ENCODE results near the gene MLLT1. TPM values are rescaled to one million over a fixed set of nuclear protein-coding genes. Genes with fewer than 3 reads are reported as not detected.
A peak's percentile ranks its signal among the peaks of the same experiment; 100 is the strongest.

MLLT1 gene
- total RNA-seq, 1 donor = 16.6 TPM

DNA sequence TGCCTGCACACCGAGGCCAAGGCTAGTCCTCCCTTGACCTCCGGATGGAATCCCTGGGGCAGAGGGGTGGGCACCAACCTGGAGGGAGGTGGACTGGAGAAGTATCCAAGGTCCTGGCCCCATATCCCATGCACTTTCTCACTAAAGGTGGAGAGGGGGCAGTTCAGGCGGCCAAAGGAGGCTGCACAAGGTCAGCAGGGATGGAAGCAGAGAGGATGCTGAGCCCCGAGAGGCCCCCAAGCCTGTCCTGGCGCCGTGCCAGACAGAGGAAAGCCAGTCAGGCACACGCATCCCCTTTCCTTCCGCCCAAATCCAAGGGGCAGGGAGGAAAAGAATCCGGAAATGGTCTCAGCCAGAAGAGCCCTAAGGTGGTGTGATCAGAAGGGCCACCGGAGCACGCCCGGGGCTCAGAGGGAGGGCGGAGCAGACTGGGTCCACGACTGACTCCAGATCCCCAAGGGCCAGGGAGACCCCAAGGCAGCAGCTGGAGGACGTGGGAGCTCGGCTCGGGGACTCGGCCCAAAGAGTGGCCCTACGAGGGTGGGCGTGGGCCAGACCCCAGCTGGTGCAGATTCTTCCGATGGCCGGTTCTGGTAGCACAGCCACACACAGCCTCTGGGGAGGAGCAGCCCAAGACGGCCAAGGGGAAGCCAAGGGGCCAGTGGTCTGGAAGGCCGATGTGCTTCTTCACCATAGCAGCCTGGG is 60.0 kb downstream of the MLLT1 start:
- TF ChIP-seq, protein P1, sequence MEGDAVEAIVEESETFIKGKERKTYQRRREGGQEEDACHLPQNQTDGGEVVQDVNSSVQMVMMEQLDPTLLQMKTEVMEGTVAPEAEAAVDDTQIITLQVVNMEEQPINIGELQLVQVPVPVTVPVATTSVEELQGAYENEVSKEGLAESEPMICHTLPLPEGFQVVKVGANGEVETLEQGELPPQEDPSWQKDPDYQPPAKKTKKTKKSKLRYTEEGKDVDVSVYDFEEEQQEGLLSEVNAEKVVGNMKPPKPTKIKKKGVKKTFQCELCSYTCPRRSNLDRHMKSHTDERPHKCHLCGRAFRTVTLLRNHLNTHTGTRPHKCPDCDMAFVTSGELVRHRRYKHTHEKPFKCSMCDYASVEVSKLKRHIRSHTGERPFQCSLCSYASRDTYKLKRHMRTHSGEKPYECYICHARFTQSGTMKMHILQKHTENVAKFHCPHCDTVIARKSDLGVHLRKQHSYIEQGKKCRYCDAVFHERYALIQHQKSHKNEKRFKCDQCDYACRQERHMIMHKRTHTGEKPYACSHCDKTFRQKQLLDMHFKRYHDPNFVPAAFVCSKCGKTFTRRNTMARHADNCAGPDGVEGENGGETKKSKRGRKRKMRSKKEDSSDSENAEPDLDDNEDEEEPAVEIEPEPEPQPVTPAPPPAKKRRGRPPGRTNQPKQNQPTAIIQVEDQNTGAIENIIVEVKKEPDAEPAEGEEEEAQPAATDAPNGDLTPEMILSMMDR (IDR thresholded peaks at IDR 0.05; ENCODE audit: insufficient read depth, low read length) = no peak
- no peak for DNase-seq (ENCODE audit: low read depth)
- H3K4me3 ChIP-seq (ENCODE audit: low read depth, low read length) = no peak overlapping the region

DNA sequence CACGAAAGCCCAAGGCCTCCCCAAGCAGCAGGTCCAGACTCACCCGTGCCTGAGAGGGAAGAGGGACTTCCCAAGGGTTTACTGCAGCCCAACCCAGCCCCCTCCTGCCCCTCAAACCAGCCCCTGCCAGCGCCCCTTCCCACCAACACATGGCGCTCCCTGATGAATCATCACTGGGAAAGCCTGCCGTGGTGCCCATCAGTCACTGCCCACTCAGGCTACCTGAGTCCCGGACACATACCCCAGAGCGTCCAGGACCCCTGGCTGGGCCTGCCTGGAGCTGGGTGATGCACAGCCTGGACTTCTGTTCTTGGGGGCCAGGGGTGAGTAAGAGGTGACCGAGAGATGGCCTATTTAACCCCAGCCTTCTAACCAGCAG is 60.6 kb downstream of the MLLT1 start:
- DNase-seq (ENCODE audit: low read depth) = no peak
- H3K4me3 ChIP-seq (ENCODE audit: low read depth, low read length) = no peak overlapping the region
- TF ChIP-seq, protein P1 (IDR thresholded peaks at IDR 0.05; ENCODE audit: insufficient read depth, low read length) = no peak

DNA sequence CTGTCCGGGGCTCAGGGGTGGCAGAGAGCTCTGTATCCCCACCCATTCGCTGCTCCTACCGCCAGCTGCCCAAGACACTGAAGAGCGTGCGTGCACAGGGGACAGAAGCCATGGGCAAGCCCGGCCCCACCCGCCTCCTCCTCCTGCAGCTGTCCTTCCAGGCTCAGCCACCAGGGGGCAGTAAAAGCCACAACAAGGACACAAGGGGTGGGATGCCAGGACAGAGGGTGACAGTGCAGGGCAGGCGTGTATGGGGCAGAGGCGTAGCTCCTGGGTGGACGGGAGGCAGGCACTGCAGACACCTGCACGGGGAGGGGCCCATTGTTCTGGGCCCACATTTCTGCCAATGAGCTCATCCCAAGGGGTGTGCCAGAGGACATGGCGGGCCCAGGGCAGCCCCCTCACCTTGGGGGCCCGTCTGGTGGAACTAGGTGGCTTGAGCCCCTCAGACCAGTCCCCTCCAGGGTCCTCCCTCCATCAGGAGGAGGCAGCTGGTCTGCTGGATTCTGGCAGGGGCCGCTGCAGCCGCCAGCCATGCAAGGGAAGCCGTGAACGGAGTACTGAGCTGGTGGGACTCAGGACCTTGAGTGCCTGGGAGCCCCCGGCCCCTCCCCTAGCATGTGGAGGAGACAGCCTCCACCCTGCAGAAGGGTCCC is 61.2 kb downstream of the MLLT1 start:
- peak; percentile 82 for DNase-seq (ENCODE audit: low read depth)
- H3K4me3 ChIP-seq (ENCODE audit: low read depth, low read length) = no peak overlapping the region
- TF ChIP-seq, protein P1 (IDR thresholded peaks at IDR 0.05; ENCODE audit: insufficient read depth, low read length) = peak; percentile 93

DNA sequence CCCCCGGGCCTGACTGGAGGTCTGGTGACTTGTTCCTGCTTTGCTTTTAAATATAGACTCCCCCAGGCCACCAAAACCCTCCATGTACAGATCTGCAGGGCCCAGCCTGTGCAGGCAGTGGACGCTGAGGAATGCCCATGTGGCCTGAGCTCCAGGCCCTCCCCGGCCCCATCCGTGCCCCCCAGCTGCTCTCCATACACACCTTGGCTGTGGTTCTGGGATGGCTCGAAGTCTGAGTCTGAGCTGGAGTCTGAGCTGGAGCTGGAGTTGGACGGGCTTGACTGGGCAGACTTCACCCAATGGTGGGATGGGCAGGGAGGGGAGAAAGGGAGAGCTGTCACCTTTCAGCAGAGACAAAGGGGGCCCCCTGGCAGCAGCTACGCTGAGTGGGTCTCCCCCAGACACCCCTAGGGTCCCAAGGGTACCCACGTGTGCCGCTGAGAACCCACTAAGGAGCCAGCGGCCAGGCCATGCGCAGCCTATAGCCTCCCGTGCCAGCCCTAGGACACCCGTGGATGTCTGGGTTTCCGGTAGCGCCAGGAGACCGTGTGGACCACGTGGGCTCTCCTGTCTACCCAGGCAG is 61.9 kb downstream of the MLLT1 start:
- TF ChIP-seq, protein P1 (IDR thresholded peaks at IDR 0.05; ENCODE audit: insufficient read depth, low read length) = no peak
- no peak overlapping the region for H3K4me3 ChIP-seq (ENCODE audit: low read depth, low read length)
- DNase-seq (ENCODE audit: low read depth) = no peak

DNA sequence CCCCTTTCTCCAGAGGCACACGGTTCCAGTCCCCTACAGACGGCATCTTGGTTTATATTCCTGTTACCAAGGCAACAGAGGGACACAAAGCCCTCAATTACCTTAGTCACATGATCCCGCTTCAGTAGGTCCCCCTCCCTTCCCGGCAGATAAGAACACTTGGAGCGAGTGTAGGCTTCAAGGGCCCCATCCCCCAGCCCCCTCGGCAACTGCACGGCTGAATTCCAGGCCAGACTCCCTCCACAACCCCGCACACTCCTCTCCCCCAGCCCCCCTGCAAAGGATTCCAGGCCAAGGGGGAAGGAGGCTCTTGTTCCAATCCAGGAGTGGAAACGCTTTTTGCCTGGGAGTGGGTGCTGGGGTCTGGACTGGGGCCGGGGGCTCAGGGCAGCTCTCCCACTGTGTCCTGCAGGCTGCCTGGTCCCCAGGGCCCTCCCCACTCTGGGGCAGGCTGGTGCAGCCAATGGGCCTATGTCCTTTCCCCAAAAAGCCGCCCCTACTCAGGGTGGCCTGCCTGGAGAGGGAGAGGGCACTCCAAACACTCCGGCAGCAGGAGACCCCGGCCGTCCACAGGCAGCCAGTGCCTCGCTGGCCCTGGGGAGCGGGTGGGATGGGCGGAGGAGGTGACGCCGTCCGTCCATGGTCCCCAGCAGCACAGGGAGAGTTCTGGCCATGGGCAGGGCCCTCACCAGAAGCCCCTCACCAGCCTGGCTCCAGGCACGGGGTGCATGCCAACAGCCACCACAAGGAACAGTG is 62.6 kb downstream of the MLLT1 start:
- DNase-seq (ENCODE audit: low read depth) = peak; percentile 24
- TF ChIP-seq, protein P1 (IDR thresholded peaks at IDR 0.05; ENCODE audit: insufficient read depth, low read length) = no peak
- no peak overlapping the region for H3K4me3 ChIP-seq (ENCODE audit: low read depth, low read length)

DNA sequence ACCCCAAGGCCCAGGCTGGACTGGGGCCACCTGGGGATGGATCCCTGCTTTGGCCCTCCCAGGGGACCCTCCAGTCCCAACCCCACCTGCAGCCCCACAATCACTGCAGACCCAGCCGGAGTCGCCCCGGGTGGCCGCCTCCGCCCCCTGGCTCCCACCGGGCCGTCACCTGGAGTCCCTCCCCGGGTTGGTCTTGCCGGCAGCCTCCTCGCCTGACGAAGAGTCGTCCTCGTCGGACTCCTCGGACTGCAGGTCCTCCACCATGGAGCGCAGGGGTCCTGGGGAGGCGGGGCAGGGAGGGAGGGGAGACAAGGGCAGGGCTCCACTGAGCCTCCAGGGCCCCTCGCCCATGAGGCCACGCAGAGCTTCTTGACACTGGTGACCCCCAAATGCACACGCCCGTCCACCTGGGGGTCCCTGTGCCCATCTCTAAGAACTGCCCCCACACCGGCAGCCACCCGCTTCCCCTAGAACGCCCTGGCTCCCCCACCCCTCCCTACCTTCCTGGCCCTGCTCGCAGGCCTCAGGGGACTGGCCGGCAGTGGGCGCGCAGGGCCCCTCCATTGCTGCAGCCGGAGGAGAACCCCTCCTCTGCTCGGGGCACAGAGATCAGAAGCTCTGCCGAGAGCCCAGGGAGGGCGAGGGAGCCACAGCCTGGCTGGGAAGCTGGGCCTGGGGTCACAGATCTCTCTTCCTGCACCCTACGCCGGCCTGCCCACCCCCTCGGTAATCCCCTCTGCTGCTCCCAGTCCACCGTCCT is 63.4 kb downstream of the MLLT1 start:
- H3K4me3 ChIP-seq (ENCODE audit: low read depth, low read length) = no peak overlapping the region
- DNase-seq (ENCODE audit: low read depth) = no peak
- TF ChIP-seq, protein P1 (IDR thresholded peaks at IDR 0.05; ENCODE audit: insufficient read depth, low read length) = no peak
